ENCODE results near the gene MCTP1.

DNA sequence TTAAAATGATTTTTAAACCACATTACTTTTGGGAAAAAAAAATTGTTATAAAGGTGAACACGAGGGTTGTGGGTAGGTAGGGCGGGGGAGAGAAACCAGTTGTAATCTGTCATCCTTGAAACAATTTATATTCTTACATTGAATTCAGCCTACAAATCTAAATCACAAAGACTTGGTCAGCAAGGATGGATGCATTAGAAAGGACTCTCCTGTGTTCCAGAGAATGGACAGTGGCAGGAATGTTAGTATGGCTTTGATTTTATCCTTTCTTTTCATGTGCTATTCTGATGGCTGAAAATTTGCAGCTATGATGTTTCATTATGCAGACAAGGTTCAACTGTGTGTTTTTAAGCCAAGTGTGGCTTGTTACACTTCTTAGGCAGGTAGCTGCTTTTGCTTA, 431.8 kb downstream of the MCTP1 start:
- TF ChIP-seq, protein P1, sequence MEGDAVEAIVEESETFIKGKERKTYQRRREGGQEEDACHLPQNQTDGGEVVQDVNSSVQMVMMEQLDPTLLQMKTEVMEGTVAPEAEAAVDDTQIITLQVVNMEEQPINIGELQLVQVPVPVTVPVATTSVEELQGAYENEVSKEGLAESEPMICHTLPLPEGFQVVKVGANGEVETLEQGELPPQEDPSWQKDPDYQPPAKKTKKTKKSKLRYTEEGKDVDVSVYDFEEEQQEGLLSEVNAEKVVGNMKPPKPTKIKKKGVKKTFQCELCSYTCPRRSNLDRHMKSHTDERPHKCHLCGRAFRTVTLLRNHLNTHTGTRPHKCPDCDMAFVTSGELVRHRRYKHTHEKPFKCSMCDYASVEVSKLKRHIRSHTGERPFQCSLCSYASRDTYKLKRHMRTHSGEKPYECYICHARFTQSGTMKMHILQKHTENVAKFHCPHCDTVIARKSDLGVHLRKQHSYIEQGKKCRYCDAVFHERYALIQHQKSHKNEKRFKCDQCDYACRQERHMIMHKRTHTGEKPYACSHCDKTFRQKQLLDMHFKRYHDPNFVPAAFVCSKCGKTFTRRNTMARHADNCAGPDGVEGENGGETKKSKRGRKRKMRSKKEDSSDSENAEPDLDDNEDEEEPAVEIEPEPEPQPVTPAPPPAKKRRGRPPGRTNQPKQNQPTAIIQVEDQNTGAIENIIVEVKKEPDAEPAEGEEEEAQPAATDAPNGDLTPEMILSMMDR (IDR thresholded peaks at IDR 0.05; ENCODE audit: low read depth, low read length, poor library complexity, severe bottlenecking), result no peak
- TF ChIP-seq EZH2phosphoT487 (IDR thresholded peaks at IDR 0.05; ENCODE audit: borderline replicate concordance, low read length), result no peak
